Fibroblast of lung (primary cell): ENCODE data around the gene NCKAP5.

ENCODE experiments used
- EZH2 ChIP-seq: IDR thresholded peaks from 2 replicates; pipeline ENCODE4 v1.5.1; 2012; ENCODE audit warnings: low read length, control low read depth, mild to moderate bottlenecking; ENCODE audit errors: missing control alignments
- TF ChIP-seq, protein P1 (sequence below), 2 donors: IDR thresholded peaks in 1 of 2; conservative IDR thresholded peaks in 1 of 2; 1 replicate in 1 of 2; 2 replicates in 1 of 2; pipeline ENCODE4 v1.5.1; 2011 to 2012; ENCODE audit warnings: low read length in 2 of 2, control low read depth in 1 of 2, inconsistent platforms in 1 of 2, low read depth in 1 of 2, mild to moderate bottlenecking in 1 of 2

DNA sequence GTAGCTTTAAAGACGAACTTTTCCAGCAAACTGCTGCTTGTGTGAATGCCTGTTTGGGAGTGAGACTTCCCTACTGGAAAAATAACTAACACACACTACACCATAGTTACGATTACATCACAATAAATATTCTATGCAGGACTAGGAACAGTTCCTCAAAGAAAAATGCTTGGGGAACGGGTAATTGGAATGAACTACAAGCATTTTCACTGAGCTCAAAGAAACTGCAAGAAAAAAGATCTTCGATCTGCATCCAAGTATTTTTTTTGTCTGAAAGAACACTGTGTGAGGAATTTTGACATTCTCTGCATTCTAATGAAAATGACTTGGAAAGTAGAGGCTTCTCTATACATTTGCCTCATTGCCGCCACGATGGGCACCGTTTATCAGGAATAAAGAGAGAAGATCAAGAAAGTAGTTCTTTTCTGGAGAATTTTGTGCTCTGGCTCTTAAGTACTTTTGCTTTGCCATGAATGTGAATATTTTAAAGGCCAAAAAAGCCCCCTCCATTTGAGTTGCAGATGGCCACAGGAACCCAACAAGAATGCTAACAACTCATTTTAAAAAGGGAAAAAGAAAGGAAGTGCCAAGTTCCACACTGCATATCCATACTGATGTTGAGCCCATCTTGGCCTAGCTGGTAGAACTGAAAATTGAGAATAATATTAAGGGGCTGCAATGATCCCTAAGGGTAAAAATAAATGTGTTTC lies 911.8 kb downstream of the NCKAP5 start:
- TF ChIP-seq, protein P1, sequence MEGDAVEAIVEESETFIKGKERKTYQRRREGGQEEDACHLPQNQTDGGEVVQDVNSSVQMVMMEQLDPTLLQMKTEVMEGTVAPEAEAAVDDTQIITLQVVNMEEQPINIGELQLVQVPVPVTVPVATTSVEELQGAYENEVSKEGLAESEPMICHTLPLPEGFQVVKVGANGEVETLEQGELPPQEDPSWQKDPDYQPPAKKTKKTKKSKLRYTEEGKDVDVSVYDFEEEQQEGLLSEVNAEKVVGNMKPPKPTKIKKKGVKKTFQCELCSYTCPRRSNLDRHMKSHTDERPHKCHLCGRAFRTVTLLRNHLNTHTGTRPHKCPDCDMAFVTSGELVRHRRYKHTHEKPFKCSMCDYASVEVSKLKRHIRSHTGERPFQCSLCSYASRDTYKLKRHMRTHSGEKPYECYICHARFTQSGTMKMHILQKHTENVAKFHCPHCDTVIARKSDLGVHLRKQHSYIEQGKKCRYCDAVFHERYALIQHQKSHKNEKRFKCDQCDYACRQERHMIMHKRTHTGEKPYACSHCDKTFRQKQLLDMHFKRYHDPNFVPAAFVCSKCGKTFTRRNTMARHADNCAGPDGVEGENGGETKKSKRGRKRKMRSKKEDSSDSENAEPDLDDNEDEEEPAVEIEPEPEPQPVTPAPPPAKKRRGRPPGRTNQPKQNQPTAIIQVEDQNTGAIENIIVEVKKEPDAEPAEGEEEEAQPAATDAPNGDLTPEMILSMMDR (conservative IDR thresholded peaks at IDR 0.05 in 1 of 2, IDR thresholded peaks at IDR 0.05 in 1 of 2; ENCODE audit: low read depth in 1 of 2, low read length in 2 of 2): no peak
- TF ChIP-seq EZH2: no peak
